Upper lobe of right lung (tissue), 1 donor: Measurements from ENCODE around the gene UBALD2. TPM values are rescaled to one million over a fixed set of nuclear protein-coding genes. Genes with fewer than 3 reads are reported as not detected.
"Not testable (repeated sequence)": the region's sequence is repeated elsewhere in the genome, so short reads cannot be mapped to it uniquely, and the experiment has no call there.

Experiments used
- ATAC-seq: fragments of 200-7000 bp; cut with Tn5 transposase; one replicate; pipeline ENCODE4 v1.9.1; 2020; ENCODE audit warnings: mild to moderate bottlenecking, moderate library complexity
- DNase-seq: peaks from one replicate; pipeline ENCODE4 v3.0.0-alpha.2; 2020
- H3K27ac ChIP-seq: fragments of 200-600 bp; one replicate; pipeline ENCODE4 v1.8.0; 2022
- H3K27me3 ChIP-seq: fragments of 200-600 bp; one replicate; pipeline ENCODE4 v1.8.0; 2022; ENCODE audit warnings: mild to moderate bottlenecking
- H3K36me3 ChIP-seq: fragments of 200-600 bp; one replicate; pipeline ENCODE4 v1.8.0; 2022
- H3K4me1 ChIP-seq: fragments of 200-600 bp; one replicate; pipeline ENCODE4 v1.8.0; 2022
- H3K4me3 ChIP-seq: fragments of 200-600 bp; one replicate; pipeline ENCODE4 v1.8.0; 2022; ENCODE audit warnings: mild to moderate bottlenecking
- H3K9me3 ChIP-seq: fragments of 200-600 bp; one replicate; pipeline ENCODE4 v1.8.0; 2022
- CTCF ChIP-seq: fragments of 200-600 bp; IDR thresholded peaks from one replicate; pipeline ENCODE4 v1.8.0; 2022; ENCODE audit warnings: antibody characterized with exemption
- intact Hi-C: fragments of 100-400 bp; cut with DNase I; formaldehyde crosslinking; loops from one replicate; pipeline ENCODE4 v1.11.0; 2022
- total RNA-seq: library from RNA; stranded (reverse); fragmentation: NEBNext Ultra II Directional; extraction: Animal tissue kit (Norgen Biotek cat#: 25700); gene quantifications from one replicate; pipeline ENCODE4 v1.2.1, GENCODE V29; 2021
- donor health status: DM: no; HTN: yes; CAD: no; lungs with severe emphysema.

Gene UBALD2
- total RNA-seq, 1 donor from 2014 or later, result 56.7 TPM

GRCh38 chr17:76297436-76297835, 32.3 kb downstream of the UBALD2 start:
- no peak for TF ChIP-seq CTCF
- intact Hi-C loops, result no loop called here

GRCh38 chr17:76304226-76305134, 39.3 kb downstream of the UBALD2 start:
- Histone ChIP-seq H3K4me3 (no peak overlapping the region), H3K36me3 (no peaks in the 10 kb centered on the region), H3K27me3 (no peaks in the 10 kb centered on the region), H3K27ac (no peak overlapping the region), H3K4me1 (no peaks in the 10 kb centered on the region), H3K9me3 (no peaks in the 10 kb centered on the region)
- intact Hi-C loops, result loop anchor here (5.0 kb wide), 1 partner anchor 93 kb away; no protein-coding TSS in a partner anchor
- TF ChIP-seq CTCF, result no peak
- DNase-seq, result no peak
- no peak for ATAC-seq

More at GRCh38 chr17:76297436-76297835, 32.3 kb downstream of the UBALD2 start:
- Histone ChIP-seq H3K27ac (no peak overlapping the region), H3K4me1 (no peaks in the 10 kb centered on the region), H3K36me3 (no peaks in the 10 kb centered on the region), H3K27me3 (no peaks in the 10 kb centered on the region), H3K4me3 (no peak overlapping the region), H3K9me3 (no peaks in the 10 kb centered on the region)
- ATAC-seq (no peak), DNase-seq (no peak)

GRCh38 chr17:76305135-76305454, 39.9 kb downstream of the UBALD2 start:
- H3K4me1 ChIP-seq, H3K36me3 ChIP-seq, intact Hi-C loops, H3K27me3 ChIP-seq, H3K4me3 ChIP-seq, ATAC-seq, H3K9me3 ChIP-seq, H3K27ac ChIP-seq, DNase-seq: not testable (repeated sequence)

- Histone ChIP-seq H3K27ac (no peak overlapping the region), H3K36me3 (peaks cover 20% of the 10 kb centered on the region), H3K4me1 (no peaks in the 10 kb centered on the region), H3K9me3 (no peaks in the 10 kb centered on the region), H3K4me3 (no peak overlapping the region), H3K27me3 (no peaks in the 10 kb centered on the region)
- ATAC-seq (peak; percentile 20), DNase-seq (peak; percentile 55)
- intact Hi-C loops, result no loop called here
- TF ChIP-seq CTCF, result no peak
These were observed 42.3 kb downstream of the UBALD2 start for GRCh38 chr17:76307299-76307965.

- TF ChIP-seq CTCF, result no peak
- DNase-seq (peak; percentile 61), ATAC-seq (no peak)
- no peaks in the 10 kb centered on the region for H3K4me1 ChIP-seq
- H3K27me3 ChIP-seq, result no peaks in the 10 kb centered on the region
- H3K4me3 ChIP-seq, result no peak within 1 kb of the TSS
- no peaks in the 10 kb centered on the region for H3K9me3 ChIP-seq
- H3K36me3 ChIP-seq, result peaks cover 26% of the 10 kb centered on the region
- intact Hi-C loops, result no loop called here
- H3K27ac ChIP-seq, result no peak within 1 kb of the TSS
These were observed 42.8 kb downstream of the UBALD2 start, which contains the start of gene QRICH2 for GRCh38 chr17:76307966-76308338. Gene QRICH2 (minus strand): TSS chr17:76308276. CDS start chr17:76307998, 278 bp downstream.

- ATAC-seq (no peak), DNase-seq (no peak)
- Histone ChIP-seq H3K4me1 (no peaks in the 10 kb centered on the region), H3K36me3 (peaks cover 36% of the 10 kb centered on the region), H3K9me3 (no peaks in the 10 kb centered on the region), H3K27ac (no peak overlapping the region), H3K4me3 (no peak overlapping the region), H3K27me3 (no peaks in the 10 kb centered on the region)
- intact Hi-C loops, result no loop called here
- TF ChIP-seq CTCF, result no peak
These were observed 44.3 kb downstream of the UBALD2 start for GRCh38 chr17:76309461-76309860.
